Esophagus squamous epithelium (tissue), 4 donors: ENCODE measurements around the gene LRRTM3.

Experiments used
- CTCF ChIP-seq, 6 experiments: fragments of 450-650 bp in 4 of 6; fragments of 200-600 bp in 2 of 6; sonication (generic) in 2 of 6; IDR thresholded peaks; one replicate each; pipeline ENCODE4 v1.5.1; 2016 to 2019; ENCODE audit warnings: antibody characterized with exemption in 6 of 6, mild to moderate bottlenecking in 4 of 6, moderate library complexity in 4 of 6
- POLR2A ChIP-seq, 4 donors: fragments of 450-650 bp; IDR thresholded peaks; one replicate each; pipeline ENCODE4 v1.6.1; 2017; ENCODE audit warnings: antibody characterized with exemption in 4 of 4, mild to moderate bottlenecking in 4 of 4, moderate library complexity in 3 of 4

GRCh38 chr10:66951896-66952295 is 26.1 kb downstream of the LRRTM3 start:
- no peak for TF ChIP-seq CTCF (IDR thresholded peaks at IDR 0.05)
- TF ChIP-seq POLR2A (IDR thresholded peaks at IDR 0.05): no peak
